Measurements from ENCODE around the gene AGK. TPM values are rescaled to one million over a fixed set of nuclear protein-coding genes. Genes with fewer than 3 reads are reported as not detected.

AGK gene
- polyA plus RNA-seq, 1 donor (not counting 4 experiments of a cell fraction or from before 2014, with no cell fraction given): 40.0 TPM

- no peaks in the 10 kb centered on the region for H3K9me1 ChIP-seq (ENCODE audit: control insufficient read depth, extremely low read depth, insufficient read depth, low read length)
- TF ChIP-seq EZH2 (IDR thresholded peaks at IDR 0.05; ENCODE audit: low read length): no peak
- no peak for TF ChIP-seq CTCF (optimal IDR thresholded peaks at IDR 0.05 in 1 of 3, IDR thresholded peaks at IDR 0.05 in 1 of 3, conservative IDR thresholded peaks at IDR 0.05 in 1 of 3; ENCODE audit: extremely low read depth in 1 of 3, insufficient read depth in 2 of 3, low read length in 3 of 3)
- H3K9ac ChIP-seq (ENCODE audit: control insufficient read depth, extremely low read depth, insufficient read depth, low read length): no peak overlapping the region
- FAIRE-seq: no peak
- H4K20me1 ChIP-seq (ENCODE audit: control insufficient read depth, extremely low read depth, insufficient read depth, low read length): no peaks in the 10 kb centered on the region
- dilution Hi-C loops (cut with MboI; ENCODE audit: extremely low pct_ligation_motif_present, low sequenced_read_pairs): no loop called here
- H2AFZ ChIP-seq (ENCODE audit: control insufficient read depth, low read length): no peak overlapping the region
- no peak overlapping the region for H3K4me3 ChIP-seq (ENCODE audit: control insufficient read depth in 2 of 3, extremely low read depth in 1 of 3, insufficient read depth in 2 of 3, low read depth in 1 of 3, low read length in 3 of 3)
- peaks cover 4% of the 10 kb centered on the region for H3K4me1 ChIP-seq (ENCODE audit: control insufficient read depth, extremely low read depth, insufficient read depth, low read length)
- H3K79me2 ChIP-seq (ENCODE audit: control insufficient read depth, insufficient read depth, low read length): no peaks in the 10 kb centered on the region
- H3K27ac ChIP-seq (ENCODE audit: control insufficient read depth, insufficient read depth, low read length): no peak overlapping the region
- H3K27me3 ChIP-seq (ENCODE audit: control insufficient read depth, extremely low read depth, insufficient read depth, low read length): no peaks in the 10 kb centered on the region
- DNase-seq (ENCODE audit: low read depth, low spot score): no peak
- H3K4me2 ChIP-seq (ENCODE audit: control insufficient read depth, extremely low read depth, insufficient read depth, low read depth, low read length): no peak overlapping the region
- H3K36me3 ChIP-seq (ENCODE audit: control insufficient read depth in 2 of 2, extremely low read depth in 1 of 2, insufficient read depth in 2 of 2, low read length in 2 of 2): peaks cover 2 to 13% of the 10 kb centered on the region in 2 experiments
- H3K9me3 ChIP-seq (ENCODE audit: control insufficient read depth, low read depth, low read length): no peaks in the 10 kb centered on the region
These were observed 108.3 kb downstream of the AGK start for GRCh38 chr7:141659501-141659900.

- no peaks in the 10 kb centered on the region for H4K20me1 ChIP-seq (ENCODE audit: control insufficient read depth, extremely low read depth, insufficient read depth, low read length)
- no peaks in the 10 kb centered on the region for H3K9me3 ChIP-seq (ENCODE audit: control insufficient read depth, low read depth, low read length)
- H3K9ac ChIP-seq (ENCODE audit: control insufficient read depth, extremely low read depth, insufficient read depth, low read length): no peak overlapping the region
- H3K4me3 ChIP-seq (ENCODE audit: control insufficient read depth in 2 of 3, extremely low read depth in 1 of 3, insufficient read depth in 2 of 3, low read depth in 1 of 3, low read length in 3 of 3): no peak overlapping the region
- H3K27ac ChIP-seq (ENCODE audit: control insufficient read depth, insufficient read depth, low read length): no peak overlapping the region
- peaks cover 4% of the 10 kb centered on the region for H3K4me1 ChIP-seq (ENCODE audit: control insufficient read depth, extremely low read depth, insufficient read depth, low read length)
- H3K79me2 ChIP-seq (ENCODE audit: control insufficient read depth, insufficient read depth, low read length): no peaks in the 10 kb centered on the region
- no peak for TF ChIP-seq CTCF (optimal IDR thresholded peaks at IDR 0.05 in 1 of 3, IDR thresholded peaks at IDR 0.05 in 1 of 3, conservative IDR thresholded peaks at IDR 0.05 in 1 of 3; ENCODE audit: extremely low read depth in 1 of 3, insufficient read depth in 2 of 3, low read length in 3 of 3)
- H3K4me2 ChIP-seq (ENCODE audit: control insufficient read depth, extremely low read depth, insufficient read depth, low read depth, low read length): no peak overlapping the region
- dilution Hi-C loops (cut with MboI; ENCODE audit: extremely low pct_ligation_motif_present, low sequenced_read_pairs): no loop called here
- H3K27me3 ChIP-seq (ENCODE audit: control insufficient read depth, extremely low read depth, insufficient read depth, low read length): no peaks in the 10 kb centered on the region
- H3K36me3 ChIP-seq (ENCODE audit: control insufficient read depth in 2 of 2, extremely low read depth in 1 of 2, insufficient read depth in 2 of 2, low read length in 2 of 2): peaks cover 2 to 14% of the 10 kb centered on the region in 2 experiments
- no peaks in the 10 kb centered on the region for H3K9me1 ChIP-seq (ENCODE audit: control insufficient read depth, extremely low read depth, insufficient read depth, low read length)
- no peak for FAIRE-seq
- no peak for DNase-seq (ENCODE audit: low read depth, low spot score)
- no peak overlapping the region for H2AFZ ChIP-seq (ENCODE audit: control insufficient read depth, low read length)
These were observed 109.0 kb downstream of the AGK start for GRCh38 chr7:141660259-141660658.

Data from keratinocyte (primary cell).